GM12864 (cell line): ENCODE data around the gene MEF2A.

Source experiments
- DNase-seq: peaks from one replicate; pipeline ENCODE4 v3.0.0-alpha.2; 2011; ENCODE audit warnings: low read depth
- H3K4me3 ChIP-seq: 2 replicates; pipeline ENCODE4 v1.5.1; 2011; ENCODE audit warnings: mild to moderate bottlenecking, low read depth, low read length, control low read depth
- TF ChIP-seq, protein P1 (sequence below): IDR thresholded peaks from 2 replicates; pipeline ENCODE4 v1.5.1; 2011; ENCODE audit warnings: low read depth, mild to moderate bottlenecking, moderate library complexity, low read length, control low read depth, inconsistent platforms; ENCODE audit errors: missing control alignments

Gene MEF2A

GRCh38 chr15:99673111-99673510 is 107.3 kb downstream of the MEF2A start:
- H3K4me3 ChIP-seq: no peak overlapping the region
- TF ChIP-seq, protein P1, sequence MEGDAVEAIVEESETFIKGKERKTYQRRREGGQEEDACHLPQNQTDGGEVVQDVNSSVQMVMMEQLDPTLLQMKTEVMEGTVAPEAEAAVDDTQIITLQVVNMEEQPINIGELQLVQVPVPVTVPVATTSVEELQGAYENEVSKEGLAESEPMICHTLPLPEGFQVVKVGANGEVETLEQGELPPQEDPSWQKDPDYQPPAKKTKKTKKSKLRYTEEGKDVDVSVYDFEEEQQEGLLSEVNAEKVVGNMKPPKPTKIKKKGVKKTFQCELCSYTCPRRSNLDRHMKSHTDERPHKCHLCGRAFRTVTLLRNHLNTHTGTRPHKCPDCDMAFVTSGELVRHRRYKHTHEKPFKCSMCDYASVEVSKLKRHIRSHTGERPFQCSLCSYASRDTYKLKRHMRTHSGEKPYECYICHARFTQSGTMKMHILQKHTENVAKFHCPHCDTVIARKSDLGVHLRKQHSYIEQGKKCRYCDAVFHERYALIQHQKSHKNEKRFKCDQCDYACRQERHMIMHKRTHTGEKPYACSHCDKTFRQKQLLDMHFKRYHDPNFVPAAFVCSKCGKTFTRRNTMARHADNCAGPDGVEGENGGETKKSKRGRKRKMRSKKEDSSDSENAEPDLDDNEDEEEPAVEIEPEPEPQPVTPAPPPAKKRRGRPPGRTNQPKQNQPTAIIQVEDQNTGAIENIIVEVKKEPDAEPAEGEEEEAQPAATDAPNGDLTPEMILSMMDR: no peak
- DNase-seq: no peak

DNA sequence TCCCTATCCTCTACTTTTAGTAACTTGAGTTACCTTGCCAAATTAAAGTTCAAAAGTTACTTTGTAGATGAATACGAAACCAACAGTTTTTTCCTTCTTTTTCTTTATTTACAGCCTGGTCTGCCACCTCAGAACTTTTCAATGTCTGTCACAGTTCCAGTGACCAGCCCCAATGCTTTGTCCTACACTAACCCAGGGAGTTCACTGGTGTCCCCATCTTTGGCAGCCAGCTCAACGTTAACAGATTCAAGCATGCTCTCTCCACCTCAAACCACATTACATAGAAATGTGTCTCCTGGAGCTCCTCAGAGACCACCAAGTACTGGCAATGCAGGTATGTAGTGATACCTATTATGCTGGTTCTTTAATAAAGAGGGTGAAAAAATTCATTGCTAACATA is 108.5 kb downstream of the MEF2A start:
- TF ChIP-seq, protein P1: no peak
- H3K4me3 ChIP-seq: no peak overlapping the region
- DNase-seq: no peak

DNA sequence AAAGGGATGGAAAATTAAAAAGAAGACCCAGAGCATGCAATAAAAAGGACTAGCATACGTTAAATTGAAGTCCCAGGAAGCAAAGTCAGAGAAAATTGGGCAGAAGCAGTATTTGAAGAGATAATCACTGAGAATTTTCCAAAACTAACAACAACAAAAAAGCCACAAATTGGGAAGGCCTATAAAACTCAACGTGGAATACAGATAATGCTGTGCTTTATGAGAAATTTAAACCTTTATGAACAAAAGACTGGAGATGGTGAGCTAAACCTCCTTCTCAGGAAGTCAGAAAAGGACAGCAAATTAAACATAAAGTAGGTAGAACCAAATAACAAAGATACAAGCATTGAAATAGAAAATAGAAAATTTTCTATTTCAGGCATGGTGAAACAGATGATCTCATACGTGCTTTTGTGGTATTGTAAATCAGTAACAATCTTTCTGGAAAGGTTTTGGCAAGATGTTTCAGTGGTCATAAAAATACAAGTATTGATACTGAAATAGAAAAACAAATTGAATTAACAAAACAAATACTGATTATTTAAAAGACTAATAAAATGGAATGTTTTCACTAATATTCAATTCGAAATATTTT is 111.9 kb downstream of the MEF2A start:
- H3K4me3 ChIP-seq: no peak overlapping the region
- DNase-seq: no peak
- TF ChIP-seq, protein P1: no peak

GRCh38 chr15:99680276-99680675 is 114.5 kb downstream of the MEF2A start:
- H3K4me3 ChIP-seq: no peak overlapping the region
- TF ChIP-seq, protein P1: no peak
- no peak for DNase-seq

DNA sequence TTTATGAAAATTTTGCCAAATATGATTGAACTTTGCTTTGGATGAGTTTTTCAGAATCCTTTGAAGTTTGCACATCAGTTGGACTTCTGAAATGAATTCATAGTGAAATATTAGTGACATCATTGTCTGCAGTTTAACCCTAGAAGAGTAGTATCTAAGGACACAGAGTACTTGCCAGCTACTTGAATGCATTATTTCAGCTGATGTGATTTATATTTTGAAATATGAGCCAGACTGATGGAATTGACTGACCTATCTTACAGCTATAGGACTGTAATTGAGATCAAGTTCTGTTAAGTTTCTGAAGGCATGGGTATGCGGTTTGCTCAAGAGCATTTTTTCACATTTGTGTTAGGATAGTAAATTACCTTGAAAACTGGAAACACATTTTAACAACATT is 116.2 kb downstream of the MEF2A start:
- TF ChIP-seq, protein P1: no peak
- no peak for DNase-seq
- H3K4me3 ChIP-seq: no peak overlapping the region

- H3K4me3 ChIP-seq: no peak overlapping the region
- no peak for DNase-seq
- TF ChIP-seq, protein P1: no peak
These were observed 116.7 kb downstream of the MEF2A start for GRCh38 chr15:99682455-99682854.

DNA sequence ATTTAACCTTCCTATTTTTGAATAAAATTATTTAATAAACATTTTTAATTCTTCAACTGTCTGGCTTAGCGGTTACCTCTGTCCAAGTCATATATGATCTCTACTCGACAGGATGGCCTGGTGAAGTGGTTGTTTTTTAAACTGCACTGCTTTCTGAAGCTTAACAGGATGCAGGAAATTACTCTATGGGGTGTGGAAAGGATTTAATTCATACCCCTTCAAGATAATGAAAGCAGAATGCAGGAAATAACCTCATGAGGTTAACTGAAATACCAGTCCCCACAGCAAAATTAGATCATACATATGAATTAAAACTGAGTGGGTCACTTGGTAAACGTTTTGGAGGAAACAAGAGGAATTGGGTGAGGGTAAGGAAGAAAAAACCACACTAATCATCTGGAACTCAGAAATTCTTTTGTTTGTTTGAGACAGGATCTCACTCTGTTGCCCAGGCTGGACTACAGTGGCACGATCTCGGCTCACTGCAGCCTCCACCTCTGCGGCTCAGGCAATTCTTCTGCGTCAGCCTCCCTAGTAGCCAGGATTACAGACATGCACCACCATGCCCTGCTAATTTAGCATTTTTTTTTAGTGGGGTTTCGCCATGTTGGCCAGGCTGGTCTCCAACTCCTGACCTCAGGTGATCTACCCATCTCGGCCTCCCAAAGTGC is 117.4 kb downstream of the MEF2A start:
- TF ChIP-seq, protein P1: no peak
- DNase-seq: no peak

More for the DNA sequence above, 117.4 kb downstream of the MEF2A start:
- no peak overlapping the region for H3K4me3 ChIP-seq
